NT2/D1 (cell line): ENCODE measurements around the gene SLC10A3.
A peak's percentile ranks its signal among the peaks of the same experiment; 100 is the strongest.

ENCODE experiments used
- DNase-seq: peaks from one replicate; pipeline ENCODE4 v3.0.0-alpha.2; 2011; ENCODE audit warnings: low read depth, low spot score
- H3K27me3 ChIP-seq: 2 replicates; pipeline ENCODE4 v1.6.0; 2011; ENCODE audit warnings: mild to moderate bottlenecking; ENCODE audit not compliant: insufficient read length, insufficient read depth
- H3K36me3 ChIP-seq: 2 replicates; pipeline ENCODE4 v1.6.1; 2011; ENCODE audit warnings: mild to moderate bottlenecking, low read length, mixed read lengths; ENCODE audit not compliant: insufficient read depth, insufficient read length
- H3K4me1 ChIP-seq: 2 replicates; pipeline ENCODE4 v1.5.1; 2011; ENCODE audit not compliant: insufficient read depth, insufficient read length
- H3K4me3 ChIP-seq: 2 replicates; pipeline ENCODE4 v1.5.1; 2011; ENCODE audit warnings: low read depth; ENCODE audit not compliant: insufficient read length
- H3K9ac ChIP-seq: 2 replicates; pipeline ENCODE4 v1.6.0; 2011; ENCODE audit warnings: low read depth; ENCODE audit not compliant: insufficient read length
- H3K9me3 ChIP-seq: 2 replicates; pipeline ENCODE4 v1.5.1; 2011; ENCODE audit warnings: mild to moderate bottlenecking, low read length; ENCODE audit not compliant: insufficient read depth
- SUZ12 ChIP-seq: IDR thresholded peaks from 2 replicates; pipeline ENCODE4 v1.6.1; 2011; ENCODE audit not compliant: insufficient read length, insufficient read depth; ENCODE audit errors: extremely low read depth
- YY1 ChIP-seq: IDR thresholded peaks from 2 replicates; pipeline ENCODE4 v1.6.1; 2011; ENCODE audit not compliant: insufficient read length, insufficient read depth
- ZNF274 ChIP-seq: IDR thresholded peaks from 2 replicates; pipeline ENCODE4 v1.6.1; 2011; ENCODE audit warnings: mild to moderate bottlenecking, low read depth, low read length

The SLC10A3 gene, protein sequence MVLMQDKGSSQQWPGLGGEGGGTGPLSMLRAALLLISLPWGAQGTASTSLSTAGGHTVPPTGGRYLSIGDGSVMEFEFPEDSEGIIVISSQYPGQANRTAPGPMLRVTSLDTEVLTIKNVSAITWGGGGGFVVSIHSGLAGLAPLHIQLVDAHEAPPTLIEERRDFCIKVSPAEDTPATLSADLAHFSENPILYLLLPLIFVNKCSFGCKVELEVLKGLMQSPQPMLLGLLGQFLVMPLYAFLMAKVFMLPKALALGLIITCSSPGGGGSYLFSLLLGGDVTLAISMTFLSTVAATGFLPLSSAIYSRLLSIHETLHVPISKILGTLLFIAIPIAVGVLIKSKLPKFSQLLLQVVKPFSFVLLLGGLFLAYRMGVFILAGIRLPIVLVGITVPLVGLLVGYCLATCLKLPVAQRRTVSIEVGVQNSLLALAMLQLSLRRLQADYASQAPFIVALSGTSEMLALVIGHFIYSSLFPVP

DNA sequence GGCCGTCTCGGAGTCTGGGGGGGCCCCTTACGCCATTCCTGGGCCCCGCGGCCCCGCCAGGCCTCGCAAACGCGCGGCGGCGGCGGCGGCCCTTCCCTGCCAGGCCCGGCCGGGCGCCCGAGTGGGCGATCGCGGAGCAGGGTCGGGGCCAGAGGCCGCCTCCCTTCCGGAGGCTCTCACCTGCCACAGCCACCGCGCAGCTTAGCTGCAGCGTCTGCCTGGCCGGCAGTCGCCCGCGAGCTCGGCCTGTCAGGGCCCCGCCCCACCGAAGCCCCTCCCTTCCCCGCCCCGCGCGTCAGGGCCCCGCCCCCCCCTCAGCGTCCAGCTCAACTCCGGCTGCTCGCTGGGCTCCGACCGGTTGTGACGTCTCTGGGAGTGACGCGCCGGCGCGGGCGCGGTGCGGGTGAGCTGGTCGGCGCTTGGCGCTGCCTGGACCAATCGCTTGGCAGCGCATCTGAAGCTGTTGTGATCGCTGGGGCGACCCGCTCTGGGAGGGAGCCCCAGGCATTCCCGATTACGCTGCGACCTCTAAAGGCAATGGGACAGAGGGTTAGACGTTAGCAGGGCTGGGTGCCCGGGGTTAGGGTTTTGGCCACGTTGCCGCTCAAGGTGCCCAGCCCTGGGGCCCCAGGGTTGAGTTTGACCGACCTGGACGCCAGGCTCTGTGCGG is at the start of gene SLC10A3:
Gene SLC10A3, minus strand, starts transcription at position 216 of the 670 bp plus-strand sequence. CDS start 1,689 bp downstream, outside the sequence.
- no peaks in the 10 kb centered on the region for H3K27me3 ChIP-seq
- no peaks in the 10 kb centered on the region for H3K9me3 ChIP-seq
- peak; percentile 78 for DNase-seq

GRCh38 chrX:154539077-154539476 is 48.6 kb upstream of the SLC10A3 start:
- TF ChIP-seq YY1: no peak
- no peak for TF ChIP-seq ZNF274
- no peak for TF ChIP-seq SUZ12
- no peaks in the 10 kb centered on the region for H3K27me3 ChIP-seq
- DNase-seq: no peak
- H3K9me3 ChIP-seq: no peaks in the 10 kb centered on the region
- no peaks in the 10 kb centered on the region for H3K4me1 ChIP-seq
- no peak overlapping the region for H3K4me3 ChIP-seq
- H3K36me3 ChIP-seq: peaks cover 37% of the 10 kb centered on the region
- H3K9ac ChIP-seq: no peak overlapping the region

More for the DNA sequence above, at the start of gene SLC10A3:
- Histone ChIP-seq H3K4me3 (peak within 1 kb of the TSS; percentile 34), H3K36me3 (peaks cover 9% of the 10 kb centered on the region), H3K9ac (peak within 1 kb of the TSS; percentile 80), H3K4me1 (no peaks in the 10 kb centered on the region)
- TF ChIP-seq ZNF274: no peak
- TF ChIP-seq YY1: no peak
- TF ChIP-seq SUZ12: no peak

GRCh38 chrX:154535892-154536291 is 45.5 kb upstream of the SLC10A3 start:
- no peaks in the 10 kb centered on the region for H3K9me3 ChIP-seq
- no peak for DNase-seq
- TF ChIP-seq SUZ12 (no peak), ZNF274 (no peak), YY1 (no peak)
- peaks cover 46% of the 10 kb centered on the region for H3K36me3 ChIP-seq
- no peak overlapping the region for H3K9ac ChIP-seq
- H3K27me3 ChIP-seq: no peaks in the 10 kb centered on the region
- no peak overlapping the region for H3K4me3 ChIP-seq
- peaks cover 5% of the 10 kb centered on the region for H3K4me1 ChIP-seq

GRCh38 chrX:154534526-154535322 is 44.3 kb upstream of the SLC10A3 start:
- H3K27me3 ChIP-seq: no peaks in the 10 kb centered on the region
- H3K36me3 ChIP-seq: peaks cover 47% of the 10 kb centered on the region
- H3K9ac ChIP-seq: peak overlapping the region; percentile 21
- H3K9me3 ChIP-seq: no peaks in the 10 kb centered on the region
- no peak for DNase-seq
- peaks cover 5% of the 10 kb centered on the region for H3K4me1 ChIP-seq
- no peak overlapping the region for H3K4me3 ChIP-seq
- no peak for TF ChIP-seq YY1
- TF ChIP-seq ZNF274: no peak
- no peak for TF ChIP-seq SUZ12

DNA sequence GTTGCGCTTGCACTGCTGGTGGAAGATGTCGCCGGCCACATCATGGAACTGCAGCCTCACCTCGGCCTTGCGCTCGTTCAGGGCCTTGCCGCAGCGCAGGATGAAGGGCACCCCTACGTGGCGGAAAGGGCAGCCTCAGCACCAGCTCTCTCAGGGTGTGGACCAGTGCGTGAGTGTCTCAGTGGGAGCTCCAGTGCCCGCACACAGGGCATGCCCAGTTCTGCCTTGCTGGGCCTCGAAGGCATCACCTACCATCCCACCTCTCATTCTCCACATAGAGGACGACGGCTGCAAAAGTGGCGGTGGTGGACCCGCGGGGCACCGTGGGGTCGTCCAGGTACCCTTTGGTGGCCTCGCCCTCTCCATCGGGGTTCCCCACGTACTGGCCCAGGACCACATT is 42.3 kb upstream of the SLC10A3 start:
- no peaks in the 10 kb centered on the region for H3K9me3 ChIP-seq
- H3K27me3 ChIP-seq: no peaks in the 10 kb centered on the region
- peaks cover 5% of the 10 kb centered on the region for H3K4me1 ChIP-seq
- no peak overlapping the region for H3K9ac ChIP-seq
- no peak for TF ChIP-seq YY1
- no peak for TF ChIP-seq ZNF274
- TF ChIP-seq SUZ12: no peak
- H3K4me3 ChIP-seq: no peak overlapping the region
- DNase-seq: no peak
- H3K36me3 ChIP-seq: peaks cover 44% of the 10 kb centered on the region

GRCh38 chrX:154531626-154532025 is 41.2 kb upstream of the SLC10A3 start:
- H3K27me3 ChIP-seq: no peaks in the 10 kb centered on the region
- DNase-seq: no peak
- H3K9me3 ChIP-seq: no peaks in the 10 kb centered on the region
- TF ChIP-seq ZNF274: no peak
- H3K36me3 ChIP-seq: peaks cover 44% of the 10 kb centered on the region
- H3K9ac ChIP-seq: no peak overlapping the region
- H3K4me1 ChIP-seq: peaks cover 5% of the 10 kb centered on the region
- no peak overlapping the region for H3K4me3 ChIP-seq

GRCh38 chrX:154530286-154530685 is 39.9 kb upstream of the SLC10A3 start:
- no peak for DNase-seq
- no peak for TF ChIP-seq YY1
- no peak for TF ChIP-seq ZNF274
- TF ChIP-seq SUZ12: no peak
- Histone ChIP-seq H3K36me3 (peaks cover 35% of the 10 kb centered on the region), H3K9me3 (no peaks in the 10 kb centered on the region), H3K4me3 (no peak overlapping the region), H3K4me1 (peaks cover 5% of the 10 kb centered on the region), H3K27me3 (no peaks in the 10 kb centered on the region), H3K9ac (no peak overlapping the region)
